Measurements from ENCODE around the gene ARHGEF35. TPM values are rescaled to one million over a fixed set of nuclear protein-coding genes. Genes with fewer than 3 reads are reported as not detected.

The ARHGEF35 gene
- total RNA-seq, 1 experiment from 2014 or later, result 0.76 TPM

Other genes with a start within 250 kb of the ARHGEF35 start
- gene OR2F1, start 241.0 kb downstream of the ARHGEF35 start, total RNA-seq (2014; rRNA removed; shearing (Covaris generic); ENCODE audit: low replicate concordance), result 0.49 TPM in 1 of 2 replicates, not detected in the other
- not detected in 2 replicates for gene OR6B1, start 195.5 kb downstream of the ARHGEF35 start, total RNA-seq (2014; rRNA removed; shearing (Covaris generic); ENCODE audit: low replicate concordance)
- gene OR2A5, start 146.9 kb downstream of the ARHGEF35 start, total RNA-seq (2014; rRNA removed; shearing (Covaris generic); ENCODE audit: low replicate concordance), result not detected in 2 replicates
- gene OR2A25, start 126.0 kb downstream of the ARHGEF35 start, total RNA-seq (2014; rRNA removed; shearing (Covaris generic); ENCODE audit: low replicate concordance), result not detected in 2 replicates
- gene OR2A12, start 109.6 kb downstream of the ARHGEF35 start, total RNA-seq (2014; rRNA removed; shearing (Covaris generic); ENCODE audit: low replicate concordance), result not detected in 2 replicates
- not detected in 2 replicates for gene OR2A2, start 86.2 kb downstream of the ARHGEF35 start, total RNA-seq (2014; rRNA removed; shearing (Covaris generic); ENCODE audit: low replicate concordance)
- gene OR2A14, start 72.7 kb downstream of the ARHGEF35 start, total RNA-seq (2014; rRNA removed; shearing (Covaris generic); ENCODE audit: low replicate concordance), result not detected in 2 replicates
- 0.57 and 2.1 TPM in 2 replicates for gene CTAGE4, start 12.4 kb downstream of the ARHGEF35 start, total RNA-seq (2014; rRNA removed; shearing (Covaris generic); ENCODE audit: low replicate concordance)
- gene OR2A42, start 43.8 kb upstream of the ARHGEF35 start, total RNA-seq (2014; rRNA removed; shearing (Covaris generic); ENCODE audit: low replicate concordance), result not detected in 2 replicates
- 0.79 TPM in 1 of 2 replicates, not detected in the other for gene OR2A7, start 69.0 kb upstream of the ARHGEF35 start, total RNA-seq (2014; rRNA removed; shearing (Covaris generic); ENCODE audit: low replicate concordance)
- 0.57 TPM in 1 of 2 replicates, not detected in the other for gene CTAGE8, start 73.5 kb upstream of the ARHGEF35 start, total RNA-seq (2014; rRNA removed; shearing (Covaris generic); ENCODE audit: low replicate concordance)
- not detected in 2 replicates for gene OR2A1, start 116.6 kb upstream of the ARHGEF35 start, total RNA-seq (2014; rRNA removed; shearing (Covaris generic); ENCODE audit: low replicate concordance)
- gene ARHGEF5, start 159.6 kb upstream of the ARHGEF35 start, total RNA-seq (2014; rRNA removed; shearing (Covaris generic); ENCODE audit: low replicate concordance), result 2.0 and 2.7 TPM in 2 replicates
- gene NOBOX, start 207.9 kb upstream of the ARHGEF35 start, total RNA-seq (2014; rRNA removed; shearing (Covaris generic); ENCODE audit: low replicate concordance), result not detected in 2 replicates

All from MG63 (cell line).